ENCODE data around the gene GLDC.

GRCh38 chr9:6677803-6678202, 32.3 kb upstream of the GLDC start:
- TF ChIP-seq POLR2AphosphoS5 (IDR thresholded peaks at IDR 0.05; ENCODE audit: low read depth, low read length) (no peak), REST (IDR thresholded peaks at IDR 0.05; ENCODE audit: insufficient read depth in 1 of 2, low read depth in 2 of 2, low read length in 2 of 2) (no peak)
